ENCODE data around the gene MPP2. TPM values are rescaled to one million over a fixed set of nuclear protein-coding genes. Genes with fewer than 3 reads are reported as not detected.
"Not testable (repeated sequence)": the region's sequence is repeated elsewhere in the genome, so short reads cannot be mapped to it uniquely, and the experiment has no call there.

The MPP2 gene
- total RNA-seq, 1 donor from 2014 or later: not detected

GRCh38 chr17:43873091-43873490 lies 34.2 kb downstream of the MPP2 start:
- Mint-ChIP-seq H3K4me1 (no peaks in the 10 kb centered on the region), H3K27me3 (peaks cover 24% of the 10 kb centered on the region), H3K4me3 (no peak overlapping the region), H3K27ac (no peak overlapping the region), H3K36me3 (ENCODE audit: low read depth) (no peaks in the 10 kb centered on the region), H3K9me3 (peaks cover 5% of the 10 kb centered on the region)
- DNase-seq (no peak), ATAC-seq (ENCODE audit: low read depth) (no peak)
- intact Hi-C loops (cut with micrococcal nuclease): no loop called here
- TF ChIP-seq CTCF (IDR thresholded peaks at IDR 0.05): no peak
- ChIA-PET POLR2A (no interaction called here), CTCF (no interaction called here)

GRCh38 chr17:43871946-43872690 lies 35.2 kb downstream of the MPP2 start:
- intact Hi-C loops (cut with micrococcal nuclease): no loop called here
- no peak for TF ChIP-seq CTCF (IDR thresholded peaks at IDR 0.05)
- Mint-ChIP-seq H3K27me3 (peaks cover 24% of the 10 kb centered on the region), H3K36me3 (ENCODE audit: low read depth) (no peaks in the 10 kb centered on the region), H3K27ac (no peak overlapping the region), H3K4me3 (no peak overlapping the region), H3K9me3 (peaks cover 5% of the 10 kb centered on the region), H3K4me1 (no peaks in the 10 kb centered on the region)
- POLR2A ChIA-PET: no interaction called here
- DNase-seq (no peak), ATAC-seq (ENCODE audit: low read depth) (no peak)
- CTCF ChIA-PET: no interaction called here

GRCh38 chr17:43869031-43869430 lies 38.3 kb downstream of the MPP2 start:
- CTCF ChIA-PET: interaction anchor here (0.7 kb wide), 1 partner anchor 12 kb away, joined by 3 read pairs; no protein-coding TSS in a partner anchor

GRCh38 chr17:43868226-43868994 lies 38.9 kb downstream of the MPP2 start:
- ChIA-PET CTCF (interaction anchor here (0.7 kb wide), 1 partner anchor 12 kb away, joined by 3 read pairs; no protein-coding TSS in a partner anchor), POLR2A (no interaction called here)
- peaks cover 13% of the 10 kb centered on the region for H3K27me3 Mint-ChIP-seq
- no peak for TF ChIP-seq CTCF (IDR thresholded peaks at IDR 0.05)
- intact Hi-C loops (cut with micrococcal nuclease): no loop called here
- no peaks in the 10 kb centered on the region for H3K4me1 Mint-ChIP-seq
- DNase-seq (no peak), ATAC-seq (ENCODE audit: low read depth) (no peak)
- no peaks in the 10 kb centered on the region for H3K36me3 Mint-ChIP-seq (ENCODE audit: low read depth)
- H3K9me3 Mint-ChIP-seq: peaks cover 5% of the 10 kb centered on the region
- no peak overlapping the region for H3K27ac Mint-ChIP-seq
- H3K4me3 Mint-ChIP-seq: no peak overlapping the region

More at GRCh38 chr17:43869031-43869430, 38.3 kb downstream of the MPP2 start:
- ATAC-seq (ENCODE audit: low read depth); H3K9me3 Mint-ChIP-seq; DNase-seq; H3K27ac Mint-ChIP-seq; H3K36me3 Mint-ChIP-seq (ENCODE audit: low read depth); POLR2A ChIA-PET; H3K4me1 Mint-ChIP-seq; intact Hi-C loops (cut with micrococcal nuclease); H3K4me3 Mint-ChIP-seq: not testable (repeated sequence)
- H3K27me3 Mint-ChIP-seq: peaks cover 16% of the 10 kb centered on the region

GRCh38 chr17:43864161-43864984 lies 43.0 kb downstream of the MPP2 start:
- ChIA-PET CTCF (no interaction called here), POLR2A (no interaction called here)
- Mint-ChIP-seq H3K4me1 (no peaks in the 10 kb centered on the region), H3K27me3 (peaks cover 12% of the 10 kb centered on the region), H3K4me3 (no peak overlapping the region), H3K36me3 (ENCODE audit: low read depth) (no peaks in the 10 kb centered on the region), H3K9me3 (peaks cover 5% of the 10 kb centered on the region), H3K27ac (no peak overlapping the region)
- DNase-seq: no peak
- intact Hi-C loops (cut with micrococcal nuclease): no loop called here
- no peak for ATAC-seq (ENCODE audit: low read depth)
- TF ChIP-seq CTCF (IDR thresholded peaks at IDR 0.05): no peak
